Measurements from ENCODE around the gene HELQ. TPM values are rescaled to one million over a fixed set of nuclear protein-coding genes. Genes with fewer than 3 reads are reported as not detected.

Gene HELQ
- total and polyA plus RNA-seq, 2 donors (not counting 1 experiment from before 2014, with no cell fraction given), result 21.7 to 42.4 TPM

DNA sequence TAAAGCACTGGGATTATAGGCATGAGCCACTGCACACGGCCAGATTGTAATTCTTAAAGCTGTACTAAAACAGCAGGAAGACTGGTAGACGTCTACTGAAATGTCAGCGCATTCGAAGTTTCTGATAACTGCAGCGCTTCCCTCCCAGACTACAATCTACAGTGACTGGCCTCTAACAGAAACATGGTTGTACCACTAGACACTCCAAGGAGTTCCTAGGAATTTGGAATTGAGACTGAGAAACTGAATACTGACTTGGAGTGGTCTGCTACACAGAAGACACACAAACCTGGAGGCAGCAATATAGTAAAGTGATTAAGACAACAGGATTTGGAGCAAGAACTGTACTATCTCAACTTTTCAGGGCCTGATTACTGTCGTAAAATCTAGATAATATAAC, 937 bp downstream of the HELQ start:
- H3K27ac ChIP-seq (ENCODE audit: low read length in 2 of 2), result peak overlapping the region; percentile 95 to 100
- ATAC-seq (ENCODE audit: low read depth), result no peak
- 51% methylated on average over 5 of the region's 6 CpGs for WGBS (ENCODE audit: insufficient coverage)
- H3K27me3 ChIP-seq (replicated peaks in 1 of 4; ENCODE audit: control extremely low read depth in 1 of 4, control insufficient read depth in 3 of 4, insufficient read depth in 4 of 4, low read length in 3 of 4), result no peaks in the 10 kb centered on the region
- Mint-ChIP-seq H3K4me1 (peaks cover 62% of the 10 kb centered on the region), H3K27me3 (no peaks in the 10 kb centered on the region), H3K9me3 (ENCODE audit: insufficient read depth) (no peaks in the 10 kb centered on the region), H3K27ac (peak overlapping the region; percentile 100), H3K4me3 (peak overlapping the region; percentile 100)
- CTCF ChIA-PET, result interaction anchor here (1.0 to 1.6 kb wide), 5 partner anchors 14 to 189 kb away, joined by 3 to 5 read pairs (median 3); partner anchors contain the start of genes ABRAXAS1 and COQ2
- H3K4me1 ChIP-seq (ENCODE audit: control insufficient read depth in 2 of 2, insufficient read depth in 2 of 2, low read length in 2 of 2), result peaks cover 18 to 22% of the 10 kb centered on the region in 2 donors
- peaks cover 55% of the 10 kb centered on the region for H3K79me2 ChIP-seq (ENCODE audit: control insufficient read depth, insufficient read depth, low read length)
- peak overlapping the region; percentile 95 for H3K9ac ChIP-seq (ENCODE audit: low read length)
- peak overlapping the region; percentile 82 for H2AFZ ChIP-seq (ENCODE audit: insufficient read depth, low read depth, low read length, poor library complexity, severe bottlenecking)
- peak overlapping the region; percentile 86 for H3K4me2 ChIP-seq (replicated peaks; ENCODE audit: low read depth, low read length, poor library complexity, severe bottlenecking)
- no peaks in the 10 kb centered on the region for H3K9me3 ChIP-seq (ENCODE audit: control extremely low read depth in 1 of 3, control insufficient read depth in 2 of 3, insufficient read depth in 1 of 3, low read length in 2 of 3)
- peaks cover 0 to 36% of the 10 kb centered on the region in 2 experiments for H3K36me3 ChIP-seq (replicated peaks in 1 of 2; ENCODE audit: control extremely low read depth in 1 of 2, control insufficient read depth in 1 of 2, extremely low read depth in 1 of 2, insufficient read depth in 2 of 2, low read length in 1 of 2)
- POLR2A ChIA-PET, result interaction anchor here (1.0 to 1.7 kb wide), 2 partner anchors 31 to 420 kb away, joined by 3 to 5 read pairs; partner anchors contain the start of genes ABRAXAS1 and COPS4
- H4K20me1 ChIP-seq (ENCODE audit: control insufficient read depth, insufficient read depth, low read length, poor library complexity, severe bottlenecking), result no peaks in the 10 kb centered on the region
- no peak for TF ChIP-seq EZH2 (IDR thresholded peaks at IDR 0.05; ENCODE audit: borderline replicate concordance, insufficient read depth, low read depth, low read length, poor library complexity, severe bottlenecking)
- TF ChIP-seq, protein P1, sequence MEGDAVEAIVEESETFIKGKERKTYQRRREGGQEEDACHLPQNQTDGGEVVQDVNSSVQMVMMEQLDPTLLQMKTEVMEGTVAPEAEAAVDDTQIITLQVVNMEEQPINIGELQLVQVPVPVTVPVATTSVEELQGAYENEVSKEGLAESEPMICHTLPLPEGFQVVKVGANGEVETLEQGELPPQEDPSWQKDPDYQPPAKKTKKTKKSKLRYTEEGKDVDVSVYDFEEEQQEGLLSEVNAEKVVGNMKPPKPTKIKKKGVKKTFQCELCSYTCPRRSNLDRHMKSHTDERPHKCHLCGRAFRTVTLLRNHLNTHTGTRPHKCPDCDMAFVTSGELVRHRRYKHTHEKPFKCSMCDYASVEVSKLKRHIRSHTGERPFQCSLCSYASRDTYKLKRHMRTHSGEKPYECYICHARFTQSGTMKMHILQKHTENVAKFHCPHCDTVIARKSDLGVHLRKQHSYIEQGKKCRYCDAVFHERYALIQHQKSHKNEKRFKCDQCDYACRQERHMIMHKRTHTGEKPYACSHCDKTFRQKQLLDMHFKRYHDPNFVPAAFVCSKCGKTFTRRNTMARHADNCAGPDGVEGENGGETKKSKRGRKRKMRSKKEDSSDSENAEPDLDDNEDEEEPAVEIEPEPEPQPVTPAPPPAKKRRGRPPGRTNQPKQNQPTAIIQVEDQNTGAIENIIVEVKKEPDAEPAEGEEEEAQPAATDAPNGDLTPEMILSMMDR (IDR thresholded peaks at IDR 0.05), result no peak
- no peak for DNase-seq
- intact Hi-C loops (cut with micrococcal nuclease), result loop anchor here (1.0 to 10.0 kb wide), 4 partner anchors 120 to 1080 kb away; partner anchors contain the start of genes COQ2, HPSE and SEC31A
- H3K4me3 ChIP-seq (ENCODE audit: control extremely low read depth in 1 of 5, extremely low read depth in 1 of 5, insufficient read depth in 1 of 5, low read depth in 2 of 5, low read length in 4 of 5), result peak overlapping the region; percentile 83 to 96 (median 94)

DNA sequence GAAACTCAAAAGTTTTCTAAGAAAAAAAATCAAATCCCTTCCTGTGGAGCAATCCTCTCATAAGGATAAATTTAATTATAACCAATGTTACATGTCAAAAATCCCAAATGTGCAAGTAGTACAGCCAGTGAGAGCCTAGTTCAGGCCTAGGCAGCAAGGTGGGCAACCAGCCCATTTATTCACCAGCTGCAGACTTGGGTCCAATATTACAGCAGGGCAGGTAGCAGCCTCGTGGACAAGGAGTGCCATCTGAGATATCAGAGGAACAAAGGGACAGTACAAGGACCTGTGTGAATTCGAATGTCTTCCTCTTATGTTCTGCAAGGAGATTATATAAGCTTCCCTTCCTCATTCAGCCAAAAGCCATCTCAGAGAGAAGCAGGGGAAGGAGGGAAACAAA, 6.6 kb downstream of the HELQ start:
- Histone ChIP-seq H3K9me3 (ENCODE audit: control extremely low read depth in 1 of 3, control insufficient read depth in 2 of 3, insufficient read depth in 1 of 3, low read length in 2 of 3) (no peaks in the 10 kb centered on the region), H2AFZ (ENCODE audit: insufficient read depth, low read depth, low read length, poor library complexity, severe bottlenecking) (no peak overlapping the region), H3K36me3 (replicated peaks in 1 of 2; ENCODE audit: control extremely low read depth in 1 of 2, control insufficient read depth in 1 of 2, extremely low read depth in 1 of 2, insufficient read depth in 2 of 2, low read length in 1 of 2) (peaks cover 7 to 38% of the 10 kb centered on the region in 2 experiments), H3K9ac (ENCODE audit: low read length) (no peak overlapping the region), H3K27ac (ENCODE audit: low read length in 2 of 2) (peak overlapping the region in 1 of 2 donors; percentile 45), H3K4me3 (ENCODE audit: control extremely low read depth in 1 of 5, extremely low read depth in 1 of 5, insufficient read depth in 1 of 5, low read depth in 2 of 5, low read length in 4 of 5) (no peak overlapping the region), H3K4me1 (ENCODE audit: control insufficient read depth in 2 of 2, insufficient read depth in 2 of 2, low read length in 2 of 2) (peaks cover 2 to 3% of the 10 kb centered on the region in 2 donors), H3K27me3 (replicated peaks in 1 of 4; ENCODE audit: control extremely low read depth in 1 of 4, control insufficient read depth in 3 of 4, insufficient read depth in 4 of 4, low read length in 3 of 4) (no peaks in the 10 kb centered on the region), H3K4me2 (replicated peaks; ENCODE audit: low read depth, low read length, poor library complexity, severe bottlenecking) (no peak overlapping the region), H4K20me1 (ENCODE audit: control insufficient read depth, insufficient read depth, low read length, poor library complexity, severe bottlenecking) (no peaks in the 10 kb centered on the region), H3K79me2 (ENCODE audit: control insufficient read depth, insufficient read depth, low read length) (peaks cover 30% of the 10 kb centered on the region)
- intact Hi-C loops (cut with micrococcal nuclease), result no loop called here
- no peaks in the 10 kb centered on the region for H3K27me3 Mint-ChIP-seq
- no peak overlapping the region for H3K27ac Mint-ChIP-seq
- no peak overlapping the region for H3K4me3 Mint-ChIP-seq
- TF ChIP-seq EZH2 (IDR thresholded peaks at IDR 0.05; ENCODE audit: borderline replicate concordance, insufficient read depth, low read depth, low read length, poor library complexity, severe bottlenecking), result no peak
- WGBS (ENCODE audit: insufficient coverage), result no CpG with 5 or more reads among the region's 2 CpGs
- H3K4me1 Mint-ChIP-seq, result peaks cover 20% of the 10 kb centered on the region
- POLR2A ChIA-PET, result no interaction called here
- no peaks in the 10 kb centered on the region for H3K9me3 Mint-ChIP-seq (ENCODE audit: insufficient read depth)
- CTCF ChIA-PET, result interaction anchor here (1.0 to 1.1 kb wide), 2 partner anchors 8 to 23 kb away, joined by 3 to 4 read pairs; no protein-coding TSS in a partner anchor
- DNase-seq, result no peak
- no peak for ATAC-seq (ENCODE audit: low read depth)
